GM06990 (cell line): ENCODE measurements around the gene TADA2B.

Experiments
- DNase-seq: peaks from one replicate; pipeline ENCODE4 v3.0.0-alpha.2; 2011; ENCODE audit not compliant: insufficient read length; ENCODE audit errors: extremely low read depth
- H3K27me3 ChIP-seq: replicated peaks from 2 replicates; pipeline ENCODE4 v1.6.0; 2011; ENCODE audit warnings: low read length; ENCODE audit not compliant: control insufficient read depth, insufficient read depth
- H3K36me3 ChIP-seq: 2 replicates; pipeline ENCODE4 v1.5.1; 2011; ENCODE audit warnings: low read length; ENCODE audit not compliant: control insufficient read depth, insufficient read depth
- H3K4me3 ChIP-seq: replicated peaks from 2 replicates; pipeline ENCODE4 v1.5.1; 2011; ENCODE audit warnings: low read depth, mild to moderate bottlenecking, control low read depth, low read length
- CTCF ChIP-seq: IDR thresholded peaks from 2 replicates; pipeline ENCODE4 v1.5.1; 2011; ENCODE audit warnings: low read length, control low read depth, mild to moderate bottlenecking, inconsistent platforms; ENCODE audit not compliant: insufficient read depth, poor library complexity, severe bottlenecking

The TADA2B gene

GRCh38 chr4:7055990-7056325 lies 12.8 kb downstream of the TADA2B start:
- Histone ChIP-seq H3K36me3 (peaks cover 12% of the 10 kb centered on the region), H3K4me3 (no peak overlapping the region), H3K27me3 (no peaks in the 10 kb centered on the region)
- DNase-seq: no peak
- no peak for TF ChIP-seq CTCF

DNA sequence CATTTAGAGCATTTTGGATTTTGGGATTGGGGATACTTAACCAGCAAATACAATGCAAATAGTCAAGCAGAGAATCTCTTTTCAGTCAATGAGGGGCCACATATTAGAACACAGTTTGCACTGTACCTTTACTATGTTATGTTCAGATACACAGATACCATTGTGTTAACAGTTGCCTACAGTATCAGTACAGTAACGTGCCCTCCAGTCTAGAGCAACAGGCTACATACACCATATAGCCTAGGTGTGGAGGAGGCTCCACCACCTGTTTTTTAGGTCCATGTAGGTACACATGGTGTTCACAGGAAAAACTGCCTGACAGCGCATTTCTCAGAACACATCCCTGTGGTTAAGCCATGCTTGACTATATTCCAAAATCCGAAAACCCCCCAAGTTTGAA lies 15.6 kb downstream of the TADA2B start:
- H3K4me3 ChIP-seq: no peak overlapping the region
- H3K36me3 ChIP-seq: peaks cover 22% of the 10 kb centered on the region
- no peaks in the 10 kb centered on the region for H3K27me3 ChIP-seq
- TF ChIP-seq CTCF: no peak
- DNase-seq: no peak

DNA sequence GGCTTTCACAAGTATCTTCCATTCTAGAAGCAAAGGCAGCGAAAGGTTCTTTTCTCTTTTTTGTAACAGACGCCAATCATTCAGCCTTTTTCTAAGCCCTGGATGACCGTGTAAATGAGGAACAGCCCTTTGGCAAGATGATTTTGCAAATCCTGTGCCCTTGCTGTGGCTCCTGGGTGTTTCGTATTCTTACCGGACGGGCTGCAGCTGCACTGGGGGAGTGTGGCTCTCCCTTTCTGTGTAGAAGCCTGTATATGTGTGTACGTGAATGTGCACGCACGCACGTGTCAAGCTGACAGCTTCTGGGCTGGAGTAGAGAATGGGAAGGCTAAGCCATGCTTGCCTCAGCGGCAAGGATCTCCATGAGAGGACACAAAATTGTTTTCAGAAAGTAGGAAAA lies 16.5 kb downstream of the TADA2B start:
- H3K36me3 ChIP-seq: peaks cover 24% of the 10 kb centered on the region
- H3K27me3 ChIP-seq: no peaks in the 10 kb centered on the region
- no peak overlapping the region for H3K4me3 ChIP-seq
- no peak for DNase-seq
- no peak for TF ChIP-seq CTCF

DNA sequence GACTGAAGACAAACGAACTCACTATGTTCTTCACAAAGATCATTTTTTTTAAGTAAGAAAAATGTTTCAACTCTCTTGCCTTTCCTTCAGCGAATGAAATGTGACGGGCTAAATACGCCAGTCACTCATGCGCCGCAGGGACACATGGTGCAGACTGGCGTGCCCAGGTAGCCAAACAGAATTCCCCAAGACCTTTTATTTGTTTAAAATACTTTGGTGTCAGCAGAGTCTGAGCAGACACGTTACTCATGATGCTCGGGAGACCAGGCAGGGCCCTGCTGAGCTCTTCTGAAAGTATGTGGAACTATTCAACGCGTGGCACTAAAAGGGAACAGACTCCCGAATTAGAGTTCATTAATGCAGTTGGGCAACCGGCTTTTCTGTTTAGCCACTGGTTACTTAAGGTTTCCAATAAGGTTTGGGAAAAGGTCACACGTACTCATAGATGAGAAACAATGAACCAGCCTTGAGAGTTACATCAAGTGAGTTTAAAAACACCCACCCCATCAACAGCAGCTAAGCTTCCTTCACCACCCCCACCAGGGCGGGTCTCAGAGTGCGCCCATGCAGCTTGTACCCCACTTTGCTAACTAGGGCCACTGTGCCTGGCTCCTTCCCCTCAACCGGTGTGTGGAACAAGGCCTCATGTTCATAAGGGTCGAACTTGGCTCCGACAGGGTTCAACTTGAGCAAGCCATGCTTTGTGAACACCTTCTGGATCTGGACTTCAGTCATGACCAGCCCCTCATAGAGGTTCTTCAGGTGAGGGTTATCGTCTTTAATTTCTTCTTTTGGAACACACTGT lies 17.4 kb downstream of the TADA2B start:
- Histone ChIP-seq H3K4me3 (no peak overlapping the region), H3K36me3 (peaks cover 24% of the 10 kb centered on the region), H3K27me3 (no peaks in the 10 kb centered on the region)
- TF ChIP-seq CTCF: no peak
- DNase-seq: no peak

- Histone ChIP-seq H3K27me3 (no peaks in the 10 kb centered on the region), H3K4me3 (no peak overlapping the region), H3K36me3 (peaks cover 22% of the 10 kb centered on the region)
- TF ChIP-seq CTCF: no peak
- DNase-seq: no peak
These were observed 18.6 kb downstream of the TADA2B start for GRCh38 chr4:7061815-7062214.

DNA sequence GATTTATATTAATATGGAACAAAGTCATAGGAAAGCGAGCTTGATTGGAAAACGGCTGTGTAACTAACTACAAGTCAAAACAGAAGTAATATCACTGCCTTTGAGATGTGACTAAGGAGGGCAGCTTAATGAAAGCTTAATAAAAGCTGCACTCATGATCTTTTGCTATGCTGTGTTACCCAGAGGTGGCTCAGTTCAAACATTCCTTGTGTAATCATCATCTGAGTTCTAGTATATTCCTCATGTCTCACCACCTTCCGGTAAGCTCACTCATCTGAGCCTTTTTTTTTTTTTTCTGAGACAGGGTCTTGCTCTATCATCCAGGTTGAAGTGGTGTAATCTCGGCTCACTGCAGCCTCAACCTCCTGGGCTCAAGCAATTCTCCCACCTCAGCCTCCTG lies 19.6 kb downstream of the TADA2B start:
- no peak for DNase-seq
- Histone ChIP-seq H3K4me3 (no peak overlapping the region), H3K36me3 (peaks cover 22% of the 10 kb centered on the region), H3K27me3 (no peaks in the 10 kb centered on the region)
- TF ChIP-seq CTCF: no peak
